Omental fat pad (tissue), 4 donors: ENCODE data around the gene FEV. TPM values are rescaled to one million over a fixed set of nuclear protein-coding genes. Genes with fewer than 3 reads are reported as not detected.

Experiments used
- ATAC-seq: fragments of 150-250 bp; one replicate; pipeline ENCODE4 v1.9.1; 2016; ENCODE audit warnings: mild to moderate bottlenecking, moderate library complexity; ENCODE audit not compliant: low FRiP score
- DNase-seq: peaks from one replicate; pipeline ENCODE4 v3.0.0-alpha.2; 2019; ENCODE audit warnings: low spot score
- total RNA-seq, 4 donors: library from RNA; depleted of rRNA; stranded (reverse); fragments of >200 nt; gene quantifications; one replicate each; pipeline ENCODE4 v1.1.0, GENCODE V29; 2016
- TF ChIP-seq, protein P1 (sequence below), 3 donors: fragments of 450-650 bp; IDR thresholded peaks; one replicate each; pipeline ENCODE4 v1.5.1; 2016 to 2017; ENCODE audit warnings: antibody characterized with exemption in 3 of 3, mild to moderate bottlenecking in 3 of 3, moderate library complexity in 2 of 3

Gene FEV
- total RNA-seq, 4 donors from 2014 or later: not detected

DNA sequence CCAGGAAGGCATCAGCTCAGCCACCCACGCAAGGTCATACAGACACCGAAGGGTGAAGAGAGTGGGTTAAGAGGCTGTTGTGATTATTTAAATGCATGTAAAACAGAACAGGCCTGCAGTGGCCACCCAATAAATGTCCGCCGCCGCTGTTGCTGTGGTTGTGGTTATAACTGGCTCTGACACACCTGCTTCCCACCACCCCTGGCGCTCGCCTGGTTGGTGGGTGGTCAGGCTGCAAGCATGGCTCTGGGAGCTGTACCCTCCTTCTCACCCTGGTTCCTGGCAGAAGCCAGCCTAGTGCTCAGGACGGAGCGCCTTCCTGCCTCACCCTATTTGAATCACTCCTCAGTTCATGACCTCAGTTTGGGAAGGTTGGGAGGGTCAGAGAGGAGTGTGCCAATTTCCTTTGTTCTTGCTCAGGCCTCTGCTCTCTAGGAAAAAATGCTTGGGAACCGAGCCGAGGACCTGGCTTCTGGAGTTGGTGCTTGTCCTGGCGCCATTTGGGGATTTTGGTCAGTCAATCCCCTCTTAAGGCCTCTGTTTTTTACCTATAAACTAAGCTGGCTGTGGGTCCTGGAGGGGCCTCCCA lies 13.5 kb upstream of the FEV start:
- ATAC-seq (no peak), DNase-seq (no peak)
- TF ChIP-seq, protein P1, sequence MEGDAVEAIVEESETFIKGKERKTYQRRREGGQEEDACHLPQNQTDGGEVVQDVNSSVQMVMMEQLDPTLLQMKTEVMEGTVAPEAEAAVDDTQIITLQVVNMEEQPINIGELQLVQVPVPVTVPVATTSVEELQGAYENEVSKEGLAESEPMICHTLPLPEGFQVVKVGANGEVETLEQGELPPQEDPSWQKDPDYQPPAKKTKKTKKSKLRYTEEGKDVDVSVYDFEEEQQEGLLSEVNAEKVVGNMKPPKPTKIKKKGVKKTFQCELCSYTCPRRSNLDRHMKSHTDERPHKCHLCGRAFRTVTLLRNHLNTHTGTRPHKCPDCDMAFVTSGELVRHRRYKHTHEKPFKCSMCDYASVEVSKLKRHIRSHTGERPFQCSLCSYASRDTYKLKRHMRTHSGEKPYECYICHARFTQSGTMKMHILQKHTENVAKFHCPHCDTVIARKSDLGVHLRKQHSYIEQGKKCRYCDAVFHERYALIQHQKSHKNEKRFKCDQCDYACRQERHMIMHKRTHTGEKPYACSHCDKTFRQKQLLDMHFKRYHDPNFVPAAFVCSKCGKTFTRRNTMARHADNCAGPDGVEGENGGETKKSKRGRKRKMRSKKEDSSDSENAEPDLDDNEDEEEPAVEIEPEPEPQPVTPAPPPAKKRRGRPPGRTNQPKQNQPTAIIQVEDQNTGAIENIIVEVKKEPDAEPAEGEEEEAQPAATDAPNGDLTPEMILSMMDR (IDR thresholded peaks at IDR 0.05): no peak

DNA sequence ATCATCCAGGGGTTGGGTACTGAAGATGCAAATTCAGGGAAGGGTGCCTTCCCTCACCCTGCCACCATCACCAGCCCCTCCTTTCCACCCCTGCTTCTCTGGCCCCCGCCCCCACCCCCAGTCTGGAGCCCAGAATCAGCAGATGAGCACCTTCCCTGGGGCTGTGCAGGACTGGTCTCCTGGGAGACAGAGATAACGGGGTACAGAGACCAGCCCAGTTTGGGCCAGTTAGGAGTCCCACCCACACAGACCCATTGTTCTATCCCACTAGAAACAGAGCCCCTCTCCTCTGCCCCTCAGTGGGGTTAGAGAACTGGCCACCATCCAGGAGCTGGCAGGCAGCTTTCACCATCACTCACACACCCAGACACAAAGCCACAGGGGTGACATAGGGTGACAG lies 12.7 kb upstream of the FEV start:
- DNase-seq: no peak
- TF ChIP-seq, protein P1 (IDR thresholded peaks at IDR 0.05): no peak
- ATAC-seq: no peak

DNA sequence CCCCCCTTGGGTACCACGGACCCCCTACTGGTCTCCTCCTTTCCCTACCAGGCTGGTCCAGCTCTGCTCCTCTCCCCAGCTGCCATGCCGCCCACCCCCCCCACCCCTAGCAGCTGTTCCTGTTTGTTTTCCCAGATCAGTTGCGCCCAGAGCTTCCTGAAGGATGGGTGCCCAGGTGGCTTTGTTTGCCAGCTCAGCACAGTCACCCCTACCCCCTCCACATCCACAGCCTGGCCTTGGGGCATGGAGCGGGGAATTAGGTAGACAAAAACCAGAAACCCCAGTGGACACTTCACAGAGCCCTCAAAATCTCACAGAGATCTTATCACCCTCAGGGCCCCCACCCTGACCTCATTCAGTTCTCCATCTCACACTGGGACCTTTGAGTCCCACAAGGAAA lies 12.0 kb upstream of the FEV start:
- DNase-seq: no peak
- ATAC-seq: no peak
- TF ChIP-seq, protein P1 (IDR thresholded peaks at IDR 0.05): no peak

DNA sequence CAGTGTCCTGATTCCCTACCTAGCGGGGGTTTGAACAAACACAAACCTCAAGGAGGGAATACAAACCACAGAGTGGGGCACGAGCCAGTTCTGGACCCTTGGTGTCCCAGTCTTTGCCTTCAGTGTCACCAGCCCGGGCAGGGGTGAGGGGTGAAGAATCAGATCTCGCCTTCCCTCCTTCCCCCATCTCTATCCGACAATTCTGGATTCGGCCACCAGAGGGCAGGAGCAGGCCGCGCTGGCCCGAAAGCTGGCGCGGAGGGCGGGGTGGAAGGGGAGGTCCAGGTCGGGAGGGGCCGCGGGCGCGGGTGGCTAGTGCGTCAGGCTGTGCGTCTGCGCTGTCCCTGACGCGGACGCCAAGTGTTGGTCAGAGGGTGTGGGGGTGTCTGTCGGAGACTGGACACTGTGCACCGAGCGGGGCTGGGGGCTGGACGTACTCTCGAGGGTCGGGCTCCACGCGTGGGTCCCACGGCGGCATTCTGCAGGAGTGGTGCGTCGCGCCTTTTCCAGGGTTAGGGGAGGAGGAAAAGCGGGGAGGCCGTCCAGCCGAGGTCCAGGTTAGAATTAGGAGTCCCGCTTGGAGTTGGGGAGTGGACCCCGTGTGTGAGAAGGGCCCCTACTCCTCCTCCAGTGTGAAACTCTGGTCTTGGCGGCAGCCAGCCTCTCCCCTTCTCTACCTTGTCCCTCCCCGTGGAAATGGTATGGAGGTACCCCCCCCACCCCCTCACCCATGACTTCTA lies 11.2 kb upstream of the FEV start:
- ATAC-seq (peak; percentile 93), DNase-seq (peak; percentile 87)
- TF ChIP-seq, protein P1 (IDR thresholded peaks at IDR 0.05): peak in 2 of 3 donors; percentile 50 to 84

DNA sequence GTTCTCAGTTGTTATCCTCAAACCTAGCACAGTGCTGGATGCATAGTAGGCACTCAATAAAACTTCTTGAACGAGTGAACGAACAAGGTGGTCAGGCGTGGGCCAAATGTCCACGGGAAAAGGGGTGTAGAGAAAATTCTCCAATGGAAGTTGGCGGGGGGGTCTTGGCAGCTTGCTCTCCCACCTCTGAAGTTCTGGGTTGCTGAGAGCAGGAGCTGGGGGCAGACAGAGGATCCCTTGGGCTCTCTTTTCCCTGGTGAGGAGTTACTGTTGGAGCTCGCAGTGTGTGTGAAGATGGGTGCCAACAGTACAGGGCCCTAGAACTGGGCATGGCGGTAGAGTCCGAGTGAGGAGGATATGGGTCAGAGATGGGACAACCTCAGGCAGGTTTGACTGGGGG lies 10.6 kb upstream of the FEV start:
- DNase-seq: no peak
- no peak for ATAC-seq
- TF ChIP-seq, protein P1 (IDR thresholded peaks at IDR 0.05): no peak

DNA sequence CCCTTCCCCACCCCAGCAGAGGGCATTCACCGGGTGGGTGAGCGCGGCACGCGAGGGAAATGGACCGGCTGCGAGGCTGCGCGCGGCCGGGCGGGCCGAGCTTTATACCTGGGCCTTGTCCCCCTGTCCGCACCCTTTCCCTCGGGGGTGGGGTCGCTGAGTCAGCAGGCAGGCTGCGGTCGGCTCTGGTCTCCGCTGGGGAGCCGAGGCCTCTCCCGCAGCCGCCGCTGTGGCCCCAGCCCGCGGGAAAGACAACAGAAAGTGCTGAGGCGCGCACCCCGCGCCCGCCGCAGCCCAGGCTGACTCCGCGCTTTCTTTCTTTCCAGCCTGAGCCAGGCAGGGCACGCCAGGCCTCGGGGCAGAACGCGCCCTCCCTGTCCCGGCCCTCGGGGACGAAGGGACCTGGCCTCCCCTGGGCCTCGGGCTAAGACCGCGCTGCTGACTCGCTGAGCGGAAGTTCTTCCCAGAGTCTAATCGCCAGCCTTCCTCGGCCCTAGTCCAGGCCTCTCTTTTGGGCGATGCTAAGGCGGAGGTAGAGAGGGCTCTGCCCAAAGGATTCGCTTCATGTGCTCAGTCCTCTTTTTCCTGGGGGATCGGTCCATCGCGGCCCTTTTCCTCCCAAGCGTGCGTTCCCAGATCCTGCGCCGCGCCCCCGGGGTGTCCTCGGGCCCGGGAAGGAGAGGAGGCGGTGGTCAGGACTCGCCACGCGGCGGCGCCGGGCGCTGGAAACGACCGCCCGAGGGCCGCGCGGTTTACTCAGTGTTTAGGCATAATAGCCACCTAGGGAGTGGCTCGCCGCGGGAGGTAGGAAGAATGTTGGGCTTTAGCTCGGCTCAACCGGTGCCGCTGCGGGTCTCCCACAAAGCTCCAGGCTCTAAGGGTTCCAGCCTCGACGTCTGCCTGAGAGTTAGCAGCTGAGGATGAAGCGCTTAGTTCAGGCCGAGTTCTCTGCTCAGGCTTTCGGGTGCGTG lies 8.6 kb upstream of the FEV start, which contains the start of gene CRYBA2:
Gene CRYBA2 (minus strand): TSS at position 78 of the 971 bp plus-strand sequence. CDS start 246 bp downstream, outside the sequence.
- TF ChIP-seq, protein P1 (IDR thresholded peaks at IDR 0.05): no peak
- DNase-seq (no peak), ATAC-seq (no peak)
